ENCODE results near the gene POLRMT.

Gene POLRMT

DNA sequence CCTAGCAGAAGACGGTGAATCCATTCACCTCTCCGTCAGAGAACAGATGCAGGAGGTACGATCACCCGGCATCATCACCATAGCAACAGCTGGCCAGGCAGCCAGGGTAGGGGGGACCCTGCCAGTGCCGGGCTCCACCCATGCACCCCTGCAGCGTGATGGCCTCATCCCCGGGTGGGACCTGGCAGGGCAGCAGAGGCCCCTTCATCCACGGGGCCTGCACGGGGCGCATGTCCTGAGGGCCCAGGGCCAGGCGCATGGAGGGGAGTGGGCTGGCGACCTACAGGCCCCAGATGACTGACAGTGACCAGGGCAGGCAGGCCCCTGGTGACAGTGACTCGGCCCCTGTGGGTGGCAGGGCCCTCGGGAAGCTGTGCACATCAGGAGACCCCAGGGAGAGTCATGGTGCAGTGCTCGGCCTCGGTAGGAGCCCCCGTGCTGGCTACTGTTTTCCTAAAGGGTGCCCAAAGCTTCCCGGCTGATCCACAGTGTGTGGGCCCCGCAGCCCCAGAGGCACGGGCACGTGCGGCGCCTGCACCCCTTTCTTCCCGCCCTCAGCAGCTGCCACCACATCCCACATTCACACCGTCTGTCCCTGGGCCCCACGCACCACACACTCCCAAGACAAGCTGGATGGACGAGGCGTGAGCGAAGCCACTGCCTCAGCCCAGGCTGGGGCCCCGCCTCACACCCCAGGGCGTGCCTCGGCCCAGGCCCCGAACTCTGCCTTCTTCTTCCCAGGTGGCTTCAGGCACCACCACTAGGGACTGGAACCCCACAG is 24.9 kb upstream of the POLRMT start:
- H3K9me3 Mint-ChIP-seq = no peaks in the 10 kb centered on the region
- H3K36me3 Mint-ChIP-seq = peaks cover 23 to 47% of the 10 kb centered on the region in 2 donors
- peak overlapping the region in 1 of 2 donors; percentile 57 for H3K4me3 Mint-ChIP-seq
- H3K27me3 Mint-ChIP-seq = no peaks in the 10 kb centered on the region
- peaks cover 41 to 78% of the 10 kb centered on the region in 2 donors for H3K4me1 Mint-ChIP-seq
- no peak for ATAC-seq (replicated peaks)
- H3K27ac Mint-ChIP-seq = peak overlapping the region; percentile 25
- DNase-seq = no peak

GRCh38 chr19:657611-658010 is 24.3 kb upstream of the POLRMT start:
- peak overlapping the region; percentile 31 for H3K27ac Mint-ChIP-seq
- H3K36me3 Mint-ChIP-seq = peaks cover 23 to 47% of the 10 kb centered on the region in 2 donors
- no peaks in the 10 kb centered on the region for H3K9me3 Mint-ChIP-seq
- no peak for DNase-seq
- ATAC-seq (replicated peaks) = no peak
- peaks cover 42 to 78% of the 10 kb centered on the region in 2 donors for H3K4me1 Mint-ChIP-seq
- no peaks in the 10 kb centered on the region for H3K27me3 Mint-ChIP-seq
- H3K4me3 Mint-ChIP-seq = no peak overlapping the region

DNA sequence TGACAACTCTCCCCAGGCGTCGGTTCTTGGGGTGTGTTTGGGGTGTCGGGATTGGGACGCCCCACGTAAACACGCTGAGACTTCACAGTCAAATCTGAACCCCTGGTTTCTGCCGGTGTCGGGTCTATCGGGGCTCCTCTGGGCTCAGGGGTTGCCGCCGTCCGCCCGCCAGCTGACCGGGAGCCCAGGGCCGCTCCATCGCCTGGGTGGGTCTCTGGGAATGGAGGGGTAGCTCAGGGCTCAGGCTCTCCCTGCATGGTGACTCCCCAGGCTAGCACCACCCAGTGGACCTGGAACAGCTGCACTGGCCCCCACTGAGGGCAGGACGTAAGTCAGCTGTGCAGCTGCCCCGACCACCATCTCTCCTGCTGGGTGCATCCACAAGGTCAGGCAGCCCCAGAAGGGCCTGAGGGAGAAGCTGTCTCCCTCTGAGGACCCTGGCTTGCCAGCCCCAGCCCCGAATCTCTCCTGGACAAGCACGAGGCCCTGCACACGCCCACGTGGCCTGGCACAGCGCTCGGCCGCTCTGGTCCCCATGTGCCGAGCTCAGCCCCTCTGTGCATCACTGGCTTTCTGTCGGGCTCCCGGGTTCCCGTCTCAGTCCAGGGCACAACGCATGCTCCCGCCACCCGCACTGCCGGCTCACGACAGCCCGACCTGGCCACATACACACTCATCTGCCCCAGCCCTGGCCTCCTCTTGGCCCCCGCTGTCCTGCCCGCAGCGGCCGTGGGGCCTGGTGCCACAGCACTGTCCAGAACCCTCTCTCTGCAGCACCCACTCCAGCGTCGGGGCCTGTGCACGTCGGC is 23.6 kb upstream of the POLRMT start:
- Mint-ChIP-seq H3K27ac (peak overlapping the region; percentile 51), H3K4me1 (peaks cover 42 to 77% of the 10 kb centered on the region in 2 donors), H3K9me3 (no peaks in the 10 kb centered on the region), H3K27me3 (no peaks in the 10 kb centered on the region), H3K36me3 (peaks cover 22 to 46% of the 10 kb centered on the region in 2 donors), H3K4me3 (no peak overlapping the region)
- DNase-seq (no peak), ATAC-seq (replicated peaks) (no peak)

DNA sequence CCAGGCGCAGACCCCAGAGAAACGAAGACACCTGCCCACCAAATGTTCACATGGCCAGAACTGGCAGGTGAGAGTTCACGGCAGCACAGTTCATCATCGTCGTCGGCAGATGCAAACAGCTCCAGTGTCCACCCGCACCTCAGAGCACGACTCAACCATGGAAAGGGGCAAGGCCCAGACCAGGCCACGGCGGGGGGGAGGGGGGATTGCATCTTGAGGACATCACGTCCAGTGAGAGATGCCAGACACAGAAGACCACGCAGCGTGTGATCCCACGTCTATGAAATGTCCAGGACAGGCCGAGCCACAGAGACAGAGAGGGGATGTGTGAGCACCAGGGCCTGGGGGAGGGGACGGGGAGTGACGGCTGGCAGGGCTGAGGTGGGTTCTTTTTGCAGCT is 22.4 kb upstream of the POLRMT start:
- Mint-ChIP-seq H3K27me3 (no peaks in the 10 kb centered on the region), H3K9me3 (no peaks in the 10 kb centered on the region), H3K36me3 (peaks cover 19 to 36% of the 10 kb centered on the region in 2 donors), H3K4me1 (peaks cover 39 to 64% of the 10 kb centered on the region in 2 donors), H3K27ac (no peak overlapping the region), H3K4me3 (no peak overlapping the region)
- no peak for DNase-seq
- ATAC-seq (replicated peaks) = no peak

- Mint-ChIP-seq H3K27me3 (no peaks in the 10 kb centered on the region), H3K27ac (no peak overlapping the region), H3K9me3 (no peaks in the 10 kb centered on the region), H3K36me3 (peaks cover 19 to 37% of the 10 kb centered on the region in 2 donors), H3K4me3 (no peak overlapping the region), H3K4me1 (peaks cover 21 to 41% of the 10 kb centered on the region in 2 donors)
- ATAC-seq (replicated peaks) = no peak
- no peak for DNase-seq
Observed at GRCh38 chr19:653425-653824, 20.1 kb upstream of the POLRMT start.

DNA sequence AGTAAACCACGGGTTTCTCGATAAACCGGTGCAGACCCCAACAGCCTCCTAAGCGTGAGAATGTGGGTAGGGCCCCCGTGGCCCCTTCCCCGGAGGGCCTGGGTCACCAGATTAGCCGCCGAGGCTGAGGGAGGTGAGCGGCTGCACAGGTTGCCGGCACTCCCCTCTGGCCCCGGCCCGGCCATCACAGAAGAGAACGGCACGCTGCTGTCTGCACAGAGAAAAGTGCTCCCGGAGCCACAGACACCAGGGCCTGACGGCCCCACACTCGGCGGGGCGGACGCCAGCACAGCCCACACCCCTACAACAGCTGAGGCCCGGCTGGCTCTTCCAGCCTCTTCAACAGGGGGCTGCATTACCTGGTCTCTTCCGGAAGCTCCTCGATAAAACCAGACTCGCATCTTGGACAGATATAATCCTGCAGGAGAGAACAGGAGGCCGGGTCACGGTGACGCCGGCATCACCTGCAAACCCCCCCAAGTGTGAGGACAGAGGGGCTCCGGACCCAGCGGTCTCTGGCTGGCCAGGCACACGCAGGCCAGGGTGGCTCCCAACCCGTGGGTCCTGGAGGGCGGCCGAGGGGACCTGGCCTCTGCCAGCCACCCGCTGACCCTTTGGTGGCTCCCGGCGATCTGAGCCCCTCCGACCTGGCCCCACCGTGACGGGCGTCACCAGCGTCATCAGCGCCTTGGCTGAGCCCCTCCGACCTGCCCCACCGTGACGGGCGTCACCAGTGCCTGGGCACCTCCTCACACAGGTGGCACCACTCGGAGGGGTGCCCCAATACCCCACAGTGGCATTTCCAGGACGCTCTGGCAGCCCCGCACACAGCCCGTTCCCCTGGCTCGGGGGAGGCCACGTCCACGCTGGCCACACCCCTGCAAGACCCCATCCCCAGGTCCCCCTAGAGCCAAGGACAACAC is 19.4 kb upstream of the POLRMT start:
- no peaks in the 10 kb centered on the region for H3K27me3 Mint-ChIP-seq
- peaks cover 20 to 34% of the 10 kb centered on the region in 2 donors for H3K4me1 Mint-ChIP-seq
- H3K27ac Mint-ChIP-seq = no peak overlapping the region
- H3K36me3 Mint-ChIP-seq = peaks cover 18 to 42% of the 10 kb centered on the region in 2 donors
- H3K4me3 Mint-ChIP-seq = no peak overlapping the region
- ATAC-seq (replicated peaks) (no peak), DNase-seq (no peak)
- H3K9me3 Mint-ChIP-seq = no peaks in the 10 kb centered on the region

GRCh38 chr19:651991-652390 is 18.7 kb upstream of the POLRMT start:
- H3K27me3 Mint-ChIP-seq = no peaks in the 10 kb centered on the region
- DNase-seq = no peak
- peaks cover 16 to 27% of the 10 kb centered on the region in 2 donors for H3K4me1 Mint-ChIP-seq
- no peaks in the 10 kb centered on the region for H3K9me3 Mint-ChIP-seq
- no peak for ATAC-seq (replicated peaks)
- H3K4me3 Mint-ChIP-seq = no peak overlapping the region
- H3K27ac Mint-ChIP-seq = no peak overlapping the region
- H3K36me3 Mint-ChIP-seq = peaks cover 15 to 37% of the 10 kb centered on the region in 2 donors

DNA sequence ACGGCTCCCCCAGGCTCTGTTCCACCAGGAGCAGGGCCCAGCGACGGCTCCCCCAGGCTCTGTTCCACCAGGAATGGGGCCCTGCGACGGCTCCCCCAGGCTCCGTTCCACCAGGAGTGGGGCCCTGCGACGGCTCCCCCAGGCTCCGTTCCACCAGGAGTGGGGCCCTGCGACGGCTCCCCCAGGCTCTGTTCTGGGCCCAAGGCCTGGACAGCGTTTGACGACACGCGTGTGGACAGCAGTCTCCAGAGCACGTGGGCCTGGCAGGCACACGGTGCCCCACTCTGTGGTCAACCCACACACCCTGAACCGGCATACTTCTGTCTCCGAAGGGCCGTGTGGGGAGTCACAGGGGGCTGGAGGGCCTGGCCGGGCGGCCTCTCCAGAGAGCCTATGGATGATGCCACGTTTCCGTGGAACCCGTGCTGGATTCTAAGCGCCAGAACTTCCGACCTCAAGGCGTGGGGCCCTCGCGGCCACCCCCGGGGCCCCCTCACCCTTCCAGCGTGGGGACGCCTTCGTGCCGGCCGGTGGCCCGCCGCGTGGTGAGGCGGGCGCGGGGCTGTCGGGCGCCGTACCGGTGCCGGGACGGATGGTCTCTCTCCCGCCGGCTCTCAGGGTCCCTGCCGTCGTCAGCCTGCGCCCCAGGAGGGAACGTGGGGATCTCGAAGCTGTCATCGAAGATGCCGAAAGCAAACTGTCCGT is 17.9 kb upstream of the POLRMT start:
- no peak for ATAC-seq (replicated peaks)
- no peak overlapping the region for H3K4me3 Mint-ChIP-seq

DNA sequence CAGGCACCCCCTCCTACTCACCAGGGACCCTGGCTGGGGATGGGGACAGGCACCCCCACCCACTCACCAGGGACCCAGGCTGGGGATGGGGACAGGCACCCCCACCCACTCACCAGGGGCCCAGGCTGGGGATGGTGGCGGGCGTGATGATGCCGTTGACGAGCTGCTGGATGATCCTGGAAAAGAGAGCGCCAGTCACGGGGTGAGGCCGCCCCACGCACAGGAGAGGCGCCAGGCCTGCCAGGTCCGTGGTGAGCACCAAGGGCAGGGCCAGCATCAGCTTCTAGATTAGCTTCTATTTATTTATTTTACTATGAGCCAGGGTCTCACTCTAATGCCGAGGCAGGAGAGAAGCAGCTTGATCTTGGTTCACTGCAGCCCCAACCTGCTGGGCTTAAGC is 16.8 kb upstream of the POLRMT start:
- ATAC-seq (replicated peaks) (no peak), DNase-seq (no peak)
- H3K36me3 Mint-ChIP-seq = peaks cover 20 to 27% of the 10 kb centered on the region in 2 donors
- H3K27ac Mint-ChIP-seq = no peak overlapping the region
- H3K4me3 Mint-ChIP-seq = no peak overlapping the region
- H3K9me3 Mint-ChIP-seq = no peaks in the 10 kb centered on the region
- peaks cover 7 to 12% of the 10 kb centered on the region in 2 donors for H3K4me1 Mint-ChIP-seq
- no peaks in the 10 kb centered on the region for H3K27me3 Mint-ChIP-seq

More for the DNA sequence above, 17.9 kb upstream of the POLRMT start:
- Mint-ChIP-seq H3K27me3 (no peaks in the 10 kb centered on the region), H3K27ac (no peak overlapping the region), H3K9me3 (no peaks in the 10 kb centered on the region), H3K4me1 (peaks cover 12 to 23% of the 10 kb centered on the region in 2 donors), H3K36me3 (peaks cover 17 to 35% of the 10 kb centered on the region in 2 donors)
- DNase-seq = no peak

DNA sequence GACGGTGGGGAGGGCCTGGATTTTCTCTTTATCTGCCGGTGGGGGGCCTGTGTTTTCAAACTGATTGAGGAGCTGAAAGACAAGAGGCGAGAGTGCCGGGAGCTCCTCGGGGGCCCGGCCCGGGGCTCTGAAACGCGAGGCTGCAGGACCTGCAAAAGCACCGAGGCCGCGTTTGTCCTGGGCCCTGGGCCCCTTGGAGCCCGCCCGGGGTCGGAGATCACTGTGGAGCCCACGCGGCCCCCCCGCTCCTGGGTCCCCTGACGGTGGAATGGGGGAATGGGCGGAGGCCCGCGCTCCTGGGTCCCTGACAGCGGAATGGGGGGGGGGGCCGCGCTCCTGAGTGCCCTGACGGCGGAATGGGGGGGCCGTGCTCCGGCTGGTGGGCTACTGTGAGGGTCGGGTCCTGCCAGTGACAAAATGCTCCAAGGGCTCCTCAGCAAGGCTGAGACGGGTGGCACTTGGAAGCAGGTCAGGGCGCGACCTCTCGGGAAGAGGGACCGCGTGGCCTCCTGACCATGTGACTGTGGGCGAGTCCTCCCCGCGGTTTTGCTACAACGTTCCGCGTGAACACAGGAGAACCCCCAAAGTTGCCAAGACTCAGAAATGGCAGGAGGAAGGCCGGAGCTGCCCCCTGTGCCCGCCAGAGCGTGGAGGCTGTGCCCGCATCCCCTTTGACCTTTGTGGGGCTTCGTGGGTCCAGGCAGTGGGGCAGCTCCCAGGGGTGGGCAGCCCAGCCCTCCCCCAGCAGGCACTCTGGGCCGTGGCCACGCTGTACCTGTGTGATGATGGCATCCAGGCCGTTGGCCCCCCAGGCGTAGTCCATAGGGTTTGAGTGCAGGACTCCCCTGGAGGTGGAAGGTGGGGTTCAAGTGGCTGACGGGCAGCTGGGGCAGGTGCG is 15.8 kb upstream of the POLRMT start:
- Mint-ChIP-seq H3K4me3 (no peak overlapping the region), H3K27me3 (no peaks in the 10 kb centered on the region), H3K4me1 (peaks cover 6% of the 10 kb centered on the region in 2 donors), H3K36me3 (peaks cover 19 to 26% of the 10 kb centered on the region in 2 donors), H3K27ac (no peak overlapping the region), H3K9me3 (no peaks in the 10 kb centered on the region)
- DNase-seq (no peak), ATAC-seq (replicated peaks) (no peak)

- DNase-seq (no peak), ATAC-seq (replicated peaks) (no peak)
- Mint-ChIP-seq H3K4me1 (peaks cover 0 to 5% of the 10 kb centered on the region in 2 donors), H3K9me3 (no peaks in the 10 kb centered on the region), H3K27ac (no peak overlapping the region), H3K27me3 (no peaks in the 10 kb centered on the region), H3K4me3 (no peak overlapping the region), H3K36me3 (peaks cover 20 to 23% of the 10 kb centered on the region in 2 donors)
Observed at GRCh38 chr19:648305-648704, 15.0 kb upstream of the POLRMT start.

- Mint-ChIP-seq H3K27ac (peak overlapping the region; percentile 76), H3K4me3 (no peak overlapping the region), H3K27me3 (no peaks in the 10 kb centered on the region), H3K36me3 (peaks cover 21 to 26% of the 10 kb centered on the region in 2 donors), H3K9me3 (no peaks in the 10 kb centered on the region), H3K4me1 (peaks cover 0 to 7% of the 10 kb centered on the region in 2 donors)
- peak in 1 of 2 donors; percentile 33 for ATAC-seq (replicated peaks)
- DNase-seq = no peak
Observed at GRCh38 chr19:647566-648284, 14.4 kb upstream of the POLRMT start.
